GM19035 (cell line): ENCODE data around the gene ACOX3.
"Not testable (repeated sequence)": the region's sequence is repeated elsewhere in the genome, so short reads cannot be mapped to it uniquely, and the experiment has no call there.

Source experiments
- ATAC-seq: cut with Tn5 transposase; IDR thresholded peaks from one replicate; pipeline ENCODE4 v1.9.1; 2021; ENCODE audit not compliant: unreplicated experiment

Gene ACOX3

GRCh38 chr4:8440492-8441311 lies at the start of gene ACOX3, which contains the start of gene TRMT44:
ACOX3 (minus strand) TSS chr4:8440723; CDS start chr4:8416521, 24,202 bp downstream.
TRMT44 (plus strand) TSS chr4:8440777; CDS start chr4:8440823, 46 bp downstream.
- ATAC-seq, result peak; percentile 84

GRCh38 chr4:8488791-8489369 lies 48.4 kb upstream of the ACOX3 start:
- ATAC-seq, result no peak

GRCh38 chr4:8486643-8487042 lies 46.1 kb upstream of the ACOX3 start:
- not testable (repeated sequence) for ATAC-seq

GRCh38 chr4:8480221-8480620 lies 39.7 kb upstream of the ACOX3 start:
- ATAC-seq, result no peak

GRCh38 chr4:8478801-8479744 lies 38.5 kb upstream of the ACOX3 start:
- no peak for ATAC-seq

- no peak for ATAC-seq
Measured at GRCh38 chr4:8478371-8478770, 37.8 kb upstream of the ACOX3 start.

GRCh38 chr4:8477676-8478075 lies 37.2 kb upstream of the ACOX3 start:
- no peak for ATAC-seq

GRCh38 chr4:8477095-8477635 lies 36.6 kb upstream of the ACOX3 start:
- ATAC-seq, result no peak

GRCh38 chr4:8475751-8476575 lies 35.4 kb upstream of the ACOX3 start:
- ATAC-seq, result no peak

- no peak for ATAC-seq
Measured at GRCh38 chr4:8474856-8475255, 34.3 kb upstream of the ACOX3 start.

- ATAC-seq, result no peak
Measured at GRCh38 chr4:8473920-8474590, 33.5 kb upstream of the ACOX3 start.

GRCh38 chr4:8473198-8473919 lies 32.8 kb upstream of the ACOX3 start:
- no peak for ATAC-seq

- no peak for ATAC-seq
Measured at GRCh38 chr4:8472689-8473197, 32.2 kb upstream of the ACOX3 start.

GRCh38 chr4:8472158-8472688 lies 31.7 kb upstream of the ACOX3 start:
- ATAC-seq, result no peak

GRCh38 chr4:8471211-8471875 lies 30.8 kb upstream of the ACOX3 start:
- no peak for ATAC-seq

GRCh38 chr4:8470451-8471024 lies 30.0 kb upstream of the ACOX3 start:
- no peak for ATAC-seq

GRCh38 chr4:8469550-8469949 lies 29.0 kb upstream of the ACOX3 start:
- no peak for ATAC-seq
